ENCODE data around the gene VWA7.
A peak's percentile ranks its signal among the peaks of the same experiment; 100 is the strongest.

VWA7 gene

DNA sequence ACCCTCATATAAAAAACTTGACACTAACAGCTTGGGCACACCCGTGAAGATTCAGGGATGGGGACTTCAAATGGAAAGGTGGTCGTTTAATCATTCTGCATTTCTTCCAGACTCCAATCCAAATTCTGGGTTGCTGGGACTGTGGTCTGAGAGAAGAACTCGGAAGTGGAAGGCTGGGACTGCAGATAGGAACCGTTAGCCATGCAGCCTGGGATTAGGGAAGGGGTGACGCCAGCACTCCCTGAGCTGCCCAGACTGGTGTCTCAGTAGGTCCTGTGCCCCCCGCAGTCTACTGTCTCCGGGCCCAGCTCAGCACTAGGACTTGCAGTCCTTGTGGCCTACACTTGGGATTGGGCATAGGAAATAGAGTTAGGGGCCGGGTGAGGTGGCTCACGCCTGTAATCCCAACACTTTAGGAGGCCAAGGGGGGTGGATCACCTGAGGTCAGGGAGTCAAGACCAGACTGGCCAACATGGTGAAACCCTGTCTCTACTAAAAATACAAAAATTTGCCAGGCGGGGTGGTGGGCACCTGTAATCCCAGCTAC is 40.3 kb downstream of the VWA7 start:
- no peaks in the 10 kb centered on the region for H3K9me3 ChIP-seq (ENCODE audit: control insufficient read depth, insufficient read depth, low read length)
- peaks cover 15% of the 10 kb centered on the region for H3K4me1 ChIP-seq (ENCODE audit: control insufficient read depth, insufficient read depth, low read length)
- DNase-seq (ENCODE audit: low read depth, low spot score), result no peak
- no peaks in the 10 kb centered on the region for H3K27me3 ChIP-seq (ENCODE audit: control insufficient read depth, insufficient read depth, low read length)
- H3K36me3 ChIP-seq (ENCODE audit: control insufficient read depth, insufficient read depth, low read length), result peaks cover 11% of the 10 kb centered on the region; the same call in 1 of the 2 replicates
- no peak overlapping the region for H3K27ac ChIP-seq (ENCODE audit: low read length)
- WGBS (ENCODE audit: insufficient coverage, insufficient read length), result no CpG with 5 or more reads among the region's 10 CpGs
- peak overlapping the region; percentile 91; the same call in 1 of the 2 replicates for H3K4me3 ChIP-seq (ENCODE audit: low read length)

DNA sequence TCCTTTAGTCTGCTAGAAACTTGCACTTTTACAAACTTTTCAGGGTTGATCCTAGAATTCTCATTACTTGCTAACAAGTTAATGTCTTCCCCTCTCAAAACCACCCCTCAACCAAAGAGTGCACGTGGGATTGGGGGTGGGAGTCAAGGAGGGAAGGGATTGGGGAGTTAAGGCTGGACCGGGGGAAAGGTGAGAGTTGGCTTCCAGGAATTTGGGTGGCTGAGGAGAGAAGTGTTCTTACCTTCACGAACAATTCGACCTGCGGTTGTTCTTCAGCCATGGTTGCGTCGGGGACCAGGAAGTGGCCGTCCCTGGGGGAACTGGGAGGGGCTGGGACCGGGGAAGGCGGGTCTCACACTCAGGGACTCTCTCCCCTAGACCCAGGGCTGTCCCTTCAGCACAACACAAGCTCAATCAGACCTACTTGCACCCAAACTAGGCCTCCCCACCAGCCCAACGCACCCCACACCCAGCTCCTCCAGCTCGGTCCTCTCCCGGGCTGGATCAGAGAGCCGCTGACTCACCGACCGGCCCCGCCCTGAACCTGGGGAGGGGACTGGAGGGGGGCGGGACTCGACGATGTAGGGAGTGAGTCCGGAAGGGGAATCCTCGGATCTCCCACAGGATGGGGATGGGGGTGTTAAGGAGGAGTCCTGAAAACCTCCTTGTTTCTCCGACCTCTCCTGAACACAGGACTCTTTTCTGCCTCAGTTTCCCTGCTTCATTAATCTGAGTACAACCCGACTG is 40.9 kb downstream of the VWA7 start, which contains the start of gene CLIC1:
CLIC1 (minus strand) TSS at position 510 of the 747 bp plus-strand sequence; CDS start at position 280, 230 bp downstream.
- Histone ChIP-seq H3K4me3 (ENCODE audit: low read length) (peak within 1 kb of the TSS; percentile 91), H3K27ac (ENCODE audit: low read length) (no peak within 1 kb of the TSS), H3K4me1 (ENCODE audit: control insufficient read depth, insufficient read depth, low read length) (peaks cover 15% of the 10 kb centered on the region), H3K36me3 (ENCODE audit: control insufficient read depth, insufficient read depth, low read length) (peaks cover 14% of the 10 kb centered on the region; the same call in 1 of the 2 replicates), H3K27me3 (ENCODE audit: control insufficient read depth, insufficient read depth, low read length) (no peaks in the 10 kb centered on the region), H3K9me3 (ENCODE audit: control insufficient read depth, insufficient read depth, low read length) (no peaks in the 10 kb centered on the region)
- no peak for DNase-seq (ENCODE audit: low read depth, low spot score)
- WGBS (ENCODE audit: insufficient coverage, insufficient read length), result no CpG with 5 or more reads among the region's 24 CpGs

DNA sequence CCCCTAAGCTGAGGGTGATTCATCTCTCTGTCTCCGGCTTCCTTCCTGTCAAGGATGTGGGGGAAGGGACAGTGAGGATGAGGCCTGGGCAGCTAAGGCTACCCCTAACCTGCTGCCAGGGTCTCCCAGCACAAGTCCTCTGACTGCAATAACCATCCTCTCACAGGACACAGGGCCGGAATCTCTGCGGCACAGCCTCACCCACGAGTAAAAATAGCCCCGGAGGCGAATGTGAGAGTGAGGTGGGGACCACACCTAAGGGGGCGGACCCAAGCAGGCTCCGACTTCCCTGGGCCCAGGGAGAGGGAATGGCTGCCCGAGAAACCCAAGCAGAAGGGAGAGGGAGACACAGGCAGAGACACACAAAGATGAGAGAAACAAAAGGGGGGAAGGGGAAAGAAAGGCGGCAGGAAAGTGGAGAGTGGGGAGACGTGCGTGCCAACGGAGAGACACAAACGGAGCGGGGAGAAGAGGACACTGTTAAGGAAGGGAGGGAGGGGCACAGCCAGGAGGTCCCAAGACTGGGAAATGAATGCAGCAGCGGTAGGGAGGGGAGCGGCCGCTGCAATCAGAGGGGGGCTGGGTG is 42.2 kb downstream of the VWA7 start:
- Histone ChIP-seq H3K27me3 (ENCODE audit: control insufficient read depth, insufficient read depth, low read length) (no peaks in the 10 kb centered on the region), H3K4me3 (ENCODE audit: low read length) (peak overlapping the region; percentile 91; the same call in 1 of the 2 replicates), H3K9me3 (ENCODE audit: control insufficient read depth, insufficient read depth, low read length) (no peaks in the 10 kb centered on the region), H3K36me3 (ENCODE audit: control insufficient read depth, insufficient read depth, low read length) (peaks cover 14% of the 10 kb centered on the region; the same call in 1 of the 2 replicates), H3K27ac (ENCODE audit: low read length) (no peak overlapping the region), H3K4me1 (ENCODE audit: control insufficient read depth, insufficient read depth, low read length) (peaks cover 15% of the 10 kb centered on the region)
- DNase-seq (ENCODE audit: low read depth, low spot score), result no peak
- WGBS (ENCODE audit: insufficient coverage, insufficient read length), result no CpG with 5 or more reads among the region's 18 CpGs

GRCh38 chr6:31734247-31734820 is 42.8 kb downstream of the VWA7 start:
- no peak for DNase-seq (ENCODE audit: low read depth, low spot score)
- Histone ChIP-seq H3K36me3 (ENCODE audit: control insufficient read depth, insufficient read depth, low read length) (peaks cover 14% of the 10 kb centered on the region; the same call in 1 of the 2 replicates), H3K27ac (ENCODE audit: low read length) (no peak overlapping the region), H3K4me3 (ENCODE audit: low read length) (peak overlapping the region; percentile 91; the same call in 1 of the 2 replicates), H3K4me1 (ENCODE audit: control insufficient read depth, insufficient read depth, low read length) (peaks cover 15% of the 10 kb centered on the region), H3K27me3 (ENCODE audit: control insufficient read depth, insufficient read depth, low read length) (no peaks in the 10 kb centered on the region), H3K9me3 (ENCODE audit: control insufficient read depth, insufficient read depth, low read length) (no peaks in the 10 kb centered on the region)
- WGBS (ENCODE audit: insufficient coverage, insufficient read length), result no CpG with 5 or more reads among the region's 2 CpGs

GRCh38 chr6:31733734-31734133 is 43.4 kb downstream of the VWA7 start:
- Histone ChIP-seq H3K4me3 (ENCODE audit: low read length) (no peak overlapping the region), H3K27ac (ENCODE audit: low read length) (no peak overlapping the region)
- WGBS (ENCODE audit: insufficient coverage, insufficient read length), result no CpG with 5 or more reads among the region's 4 CpGs

DNA sequence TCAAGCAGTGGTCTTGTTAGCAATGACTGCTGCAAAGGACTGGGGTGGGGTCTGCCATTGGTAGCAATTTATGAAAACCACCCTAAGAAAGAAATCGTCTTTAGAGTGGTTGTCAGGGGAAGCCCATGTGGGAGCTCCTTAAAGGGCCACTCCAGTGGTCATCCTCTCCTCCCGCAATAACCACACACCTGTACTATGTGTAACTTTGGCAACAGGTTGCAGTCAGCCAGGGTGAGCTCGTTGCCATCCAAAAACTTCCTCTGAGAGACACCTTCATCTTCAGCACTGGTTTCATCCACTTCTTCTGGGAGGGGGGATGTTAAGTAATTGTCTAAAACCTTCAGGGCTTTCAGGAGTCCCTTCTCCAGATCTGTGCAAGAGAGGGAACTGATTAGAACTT is 45.1 kb downstream of the VWA7 start:
- Histone ChIP-seq H3K36me3 (ENCODE audit: control insufficient read depth, insufficient read depth, low read length) (peaks cover 18% of the 10 kb centered on the region; the same call in 1 of the 2 replicates), H3K4me3 (ENCODE audit: low read length) (no peak overlapping the region), H3K27me3 (ENCODE audit: control insufficient read depth, insufficient read depth, low read length) (no peaks in the 10 kb centered on the region), H3K9me3 (ENCODE audit: control insufficient read depth, insufficient read depth, low read length) (no peaks in the 10 kb centered on the region), H3K4me1 (ENCODE audit: control insufficient read depth, insufficient read depth, low read length) (peaks cover 7% of the 10 kb centered on the region), H3K27ac (ENCODE audit: low read length) (no peak overlapping the region)
- no peak for DNase-seq (ENCODE audit: low read depth, low spot score)
- no CpG with 5 or more reads among the region's 3 CpGs for WGBS (ENCODE audit: insufficient coverage, insufficient read length)

More at GRCh38 chr6:31733734-31734133, 43.4 kb downstream of the VWA7 start:
- DNase-seq (ENCODE audit: low read depth, low spot score), result no peak
- Histone ChIP-seq H3K4me1 (ENCODE audit: control insufficient read depth, insufficient read depth, low read length) (peaks cover 13% of the 10 kb centered on the region), H3K27me3 (ENCODE audit: control insufficient read depth, insufficient read depth, low read length) (no peaks in the 10 kb centered on the region), H3K36me3 (ENCODE audit: control insufficient read depth, insufficient read depth, low read length) (peaks cover 14% of the 10 kb centered on the region; the same call in 1 of the 2 replicates), H3K9me3 (ENCODE audit: control insufficient read depth, insufficient read depth, low read length) (no peaks in the 10 kb centered on the region)

GRCh38 chr6:31730631-31731086 is 46.5 kb downstream of the VWA7 start:
- no CpG with 5 or more reads among the region's 11 CpGs for WGBS (ENCODE audit: insufficient coverage, insufficient read length)
- DNase-seq (ENCODE audit: low read depth, low spot score), result no peak
- no peaks in the 10 kb centered on the region for H3K9me3 ChIP-seq (ENCODE audit: control insufficient read depth, insufficient read depth, low read length)
- H3K4me1 ChIP-seq (ENCODE audit: control insufficient read depth, insufficient read depth, low read length), result peaks cover 6% of the 10 kb centered on the region
- H3K27me3 ChIP-seq (ENCODE audit: control insufficient read depth, insufficient read depth, low read length), result no peaks in the 10 kb centered on the region
- no peak overlapping the region; the same call in 1 of the 2 replicates for H3K4me3 ChIP-seq (ENCODE audit: low read length)
- no peak overlapping the region for H3K27ac ChIP-seq (ENCODE audit: low read length)
- peaks cover 20% of the 10 kb centered on the region; the same call in 1 of the 2 replicates for H3K36me3 ChIP-seq (ENCODE audit: control insufficient read depth, insufficient read depth, low read length)

DNA sequence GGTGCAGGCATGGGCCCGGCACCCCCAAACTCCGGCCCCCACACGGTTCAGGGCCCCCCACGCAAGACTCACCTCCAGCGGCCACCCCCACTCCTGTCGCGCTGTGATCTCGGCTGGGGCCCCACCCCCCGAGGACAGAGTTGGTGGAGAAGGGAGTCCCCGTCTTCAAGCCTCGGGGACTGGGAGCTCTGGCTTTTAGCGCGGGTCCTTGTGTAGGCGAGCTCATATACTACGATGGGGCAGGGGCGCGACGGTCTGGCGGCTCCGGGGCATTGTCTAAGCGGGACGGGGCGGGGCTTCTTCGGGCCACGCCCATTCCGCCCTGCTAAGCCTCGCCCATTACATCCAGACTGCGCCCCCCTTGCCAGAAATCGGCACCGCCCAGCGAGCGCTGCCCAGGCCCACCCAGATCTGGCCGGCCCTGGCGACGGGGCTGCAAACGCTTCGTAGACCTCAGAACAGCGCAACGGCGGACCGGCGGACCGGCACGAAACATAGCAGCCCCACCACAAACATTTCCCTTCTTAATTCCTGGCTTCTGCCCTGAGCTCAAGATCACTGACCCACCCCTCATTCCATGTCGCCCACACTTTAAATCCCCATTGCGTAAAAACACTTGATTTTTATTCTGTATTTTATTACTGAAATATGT is 47.0 kb downstream of the VWA7 start:
- Histone ChIP-seq H3K9me3 (ENCODE audit: control insufficient read depth, insufficient read depth, low read length) (no peaks in the 10 kb centered on the region), H3K36me3 (ENCODE audit: control insufficient read depth, insufficient read depth, low read length) (peaks cover 20% of the 10 kb centered on the region; the same call in 1 of the 2 replicates), H3K27me3 (ENCODE audit: control insufficient read depth, insufficient read depth, low read length) (no peaks in the 10 kb centered on the region), H3K4me3 (ENCODE audit: low read length) (peak overlapping the region; percentile 71), H3K27ac (ENCODE audit: low read length) (no peak overlapping the region), H3K4me1 (ENCODE audit: control insufficient read depth, insufficient read depth, low read length) (peaks cover 6% of the 10 kb centered on the region)
- no peak for DNase-seq (ENCODE audit: low read depth, low spot score)
- WGBS (ENCODE audit: insufficient coverage, insufficient read length), result no CpG with 5 or more reads among the region's 46 CpGs

DNA sequence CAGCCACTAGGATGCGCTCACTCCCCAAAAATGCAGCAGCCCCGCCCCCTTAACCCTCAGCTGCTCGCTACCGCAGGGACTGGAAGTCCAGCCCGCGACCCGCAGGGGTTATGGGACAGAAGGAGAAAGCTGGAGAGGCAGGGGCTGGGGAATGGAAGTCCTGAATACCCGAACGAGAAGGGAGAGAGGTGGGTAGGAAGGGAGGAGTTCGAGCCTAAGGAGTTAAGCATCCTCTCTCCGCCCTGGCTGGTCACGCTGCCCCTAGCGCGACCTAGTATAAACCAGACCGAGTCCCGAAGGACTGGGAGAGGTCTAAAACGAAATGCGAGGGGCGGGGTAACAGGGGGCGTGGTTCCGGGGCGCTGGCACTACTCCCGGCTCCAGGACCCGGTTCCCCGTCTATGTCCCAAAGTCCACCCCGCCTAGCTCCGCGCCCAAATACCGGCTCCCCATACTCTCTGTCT is 47.6 kb downstream of the VWA7 start:
- Histone ChIP-seq H3K36me3 (ENCODE audit: control insufficient read depth, insufficient read depth, low read length) (peaks cover 20% of the 10 kb centered on the region; the same call in 1 of the 2 replicates), H3K27ac (ENCODE audit: low read length) (no peak overlapping the region), H3K27me3 (ENCODE audit: control insufficient read depth, insufficient read depth, low read length) (no peaks in the 10 kb centered on the region), H3K4me1 (ENCODE audit: control insufficient read depth, insufficient read depth, low read length) (peaks cover 6% of the 10 kb centered on the region), H3K9me3 (ENCODE audit: control insufficient read depth, insufficient read depth, low read length) (no peaks in the 10 kb centered on the region), H3K4me3 (ENCODE audit: low read length) (peak overlapping the region; percentile 71)
- no CpG with 5 or more reads among the region's 29 CpGs for WGBS (ENCODE audit: insufficient coverage, insufficient read length)
- DNase-seq (ENCODE audit: low read depth, low spot score), result no peak
